Esophagus squamous epithelium (tissue), 4 donors: ENCODE data around the gene GIGYF2.

Experiments used
- POLR2A ChIP-seq, 4 donors: fragments of 450-650 bp; IDR thresholded peaks; one replicate each; pipeline ENCODE4 v1.6.1; 2017; ENCODE audit warnings: antibody characterized with exemption in 4 of 4, mild to moderate bottlenecking in 4 of 4, moderate library complexity in 3 of 4
- TF ChIP-seq, protein P1 (sequence below), 6 experiments: fragments of 450-650 bp in 4 of 6; fragments of 200-600 bp in 2 of 6; sonication (generic) in 2 of 6; IDR thresholded peaks; one replicate each; pipeline ENCODE4 v1.5.1; 2016 to 2019; ENCODE audit warnings: antibody characterized with exemption in 6 of 6, mild to moderate bottlenecking in 4 of 6, moderate library complexity in 4 of 6

DNA sequence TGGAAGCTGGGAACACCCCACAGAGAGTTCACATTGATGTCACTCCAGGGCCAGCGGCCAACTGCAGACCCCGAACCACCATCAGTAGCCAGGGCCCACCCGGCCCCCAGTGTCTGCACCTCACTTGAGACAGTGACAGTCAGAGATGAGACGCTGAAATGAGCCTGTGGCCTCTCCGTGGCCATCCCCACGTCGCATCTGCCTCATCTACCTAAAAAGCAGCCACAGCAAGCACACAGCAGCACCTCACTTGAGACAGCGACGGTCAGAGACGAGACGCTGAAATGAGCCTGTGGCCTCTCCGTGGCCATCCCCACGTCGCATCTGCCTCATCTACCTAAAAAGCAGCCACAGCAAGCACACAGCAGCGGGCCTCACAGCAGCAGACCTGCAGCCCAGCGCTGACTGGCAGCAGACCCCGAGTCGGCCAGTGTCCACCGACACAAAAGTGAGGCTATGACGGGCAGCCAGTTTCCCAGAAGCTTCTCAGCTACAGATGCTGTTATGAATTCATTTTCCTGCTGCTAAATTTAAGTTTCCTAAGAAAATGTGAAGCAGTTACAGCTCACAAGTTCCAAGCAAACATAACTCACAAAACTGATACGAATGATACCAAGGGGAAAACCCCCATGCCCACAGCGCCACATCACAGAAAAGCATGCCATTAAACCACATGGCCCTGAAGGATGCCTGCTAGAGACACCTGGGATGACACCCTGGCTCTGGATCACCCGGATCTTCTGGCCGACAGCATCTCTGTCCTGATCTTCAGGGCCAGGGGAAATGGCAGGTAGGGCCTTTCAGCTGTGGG is 200.7 kb downstream of the GIGYF2 start:
- no peak for TF ChIP-seq POLR2A (IDR thresholded peaks at IDR 0.05)
- TF ChIP-seq, protein P1, sequence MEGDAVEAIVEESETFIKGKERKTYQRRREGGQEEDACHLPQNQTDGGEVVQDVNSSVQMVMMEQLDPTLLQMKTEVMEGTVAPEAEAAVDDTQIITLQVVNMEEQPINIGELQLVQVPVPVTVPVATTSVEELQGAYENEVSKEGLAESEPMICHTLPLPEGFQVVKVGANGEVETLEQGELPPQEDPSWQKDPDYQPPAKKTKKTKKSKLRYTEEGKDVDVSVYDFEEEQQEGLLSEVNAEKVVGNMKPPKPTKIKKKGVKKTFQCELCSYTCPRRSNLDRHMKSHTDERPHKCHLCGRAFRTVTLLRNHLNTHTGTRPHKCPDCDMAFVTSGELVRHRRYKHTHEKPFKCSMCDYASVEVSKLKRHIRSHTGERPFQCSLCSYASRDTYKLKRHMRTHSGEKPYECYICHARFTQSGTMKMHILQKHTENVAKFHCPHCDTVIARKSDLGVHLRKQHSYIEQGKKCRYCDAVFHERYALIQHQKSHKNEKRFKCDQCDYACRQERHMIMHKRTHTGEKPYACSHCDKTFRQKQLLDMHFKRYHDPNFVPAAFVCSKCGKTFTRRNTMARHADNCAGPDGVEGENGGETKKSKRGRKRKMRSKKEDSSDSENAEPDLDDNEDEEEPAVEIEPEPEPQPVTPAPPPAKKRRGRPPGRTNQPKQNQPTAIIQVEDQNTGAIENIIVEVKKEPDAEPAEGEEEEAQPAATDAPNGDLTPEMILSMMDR (IDR thresholded peaks at IDR 0.05): no peak
